IMR-90 (cell line): ENCODE results near the gene NAPSA. TPM values are rescaled to one million over a fixed set of nuclear protein-coding genes. Genes with fewer than 3 reads are reported as not detected.

Experiments used
- ATAC-seq: fragments of 200-7000 bp; cut with Tn5 transposase; 2 replicates; pipeline ENCODE4 v1.9.1; 2020; ENCODE audit warnings: low read depth, mild to moderate bottlenecking, moderate library complexity
- BruUV-seq: library from RNA; stranded (reverse); fragments of 400-500 nt; replicated peaks from 2 replicates; lab custom pipeline; 2021; lab: Mats Ljungman, UMichigan
- CTCF ChIA-PET: fragments of 300-600 bp; formaldehyde crosslinking; extraction: SDS; loops from one replicate; lab custom pipeline; 2021; ENCODE audit warnings: antibody characterized with exemption; lab: Yijun Ruan, JAX
- POLR2A ChIA-PET: fragments of 300-600 bp; sonication (Branson Sonifier 250); formaldehyde crosslinking; loops from one replicate; lab custom pipeline; 2022; ENCODE audit warnings: antibody characterized with exemption; ENCODE audit not compliant: unreplicated experiment; lab: Charles Lee
- DNase-seq: peaks from one replicate; pipeline ENCODE4 v3.0.0; 2013
- H2AFZ ChIP-seq: replicated peaks from 2 replicates; pipeline ENCODE3; 2013; ENCODE audit warnings: low read length, mild to moderate bottlenecking; ENCODE audit not compliant: poor library complexity
- H2AK5ac ChIP-seq: 2 replicates; pipeline ENCODE4 v1.6.1; 2013; ENCODE audit warnings: low read depth, low read length, inconsistent platforms
- H2AK9ac ChIP-seq: replicated peaks from 2 replicates; pipeline ENCODE3; 2013; ENCODE audit warnings: mild to moderate bottlenecking, low read depth, low read length, moderate library complexity; ENCODE audit not compliant: poor library complexity
- H2BK120ac ChIP-seq: 2 replicates; pipeline ENCODE4 v1.6.1; 2013; ENCODE audit warnings: low read depth, low read length, inconsistent platforms
- H2BK15ac ChIP-seq: 3 replicates; pipeline ENCODE4 v1.6.1; 2013; ENCODE audit warnings: low read depth, low read length, inconsistent platforms
- H2BK20ac ChIP-seq: 2 replicates; pipeline ENCODE4 v1.6.1; 2013; ENCODE audit warnings: low read depth, mild to moderate bottlenecking, inconsistent platforms, low read length, moderate library complexity
- H2BK5ac ChIP-seq: 2 replicates; pipeline ENCODE4 v1.6.1; 2013; ENCODE audit warnings: mild to moderate bottlenecking, low read depth, low read length, inconsistent platforms; ENCODE audit not compliant: poor library complexity, severe bottlenecking
- H3K14ac ChIP-seq: replicated peaks from 2 replicates; pipeline ENCODE4 v1.6.1; 2013; ENCODE audit warnings: low read depth, low read length, inconsistent platforms
- H3K18ac ChIP-seq: 2 replicates; pipeline ENCODE4 v1.6.1; 2013; ENCODE audit warnings: low read depth, low read length, control low read depth
- H3K23ac ChIP-seq: 2 replicates; pipeline ENCODE4 v1.6.1; 2013; ENCODE audit warnings: low read depth, low read length, inconsistent platforms
- H3K27ac ChIP-seq: 2 replicates; pipeline ENCODE4 v1.5.1; 2013; ENCODE audit warnings: mild to moderate bottlenecking, control low read depth, low read length; ENCODE audit not compliant: insufficient read depth
- H3K27me3 ChIP-seq: 2 replicates; pipeline ENCODE4 v1.6.1; 2013; ENCODE audit warnings: low read length; ENCODE audit not compliant: control insufficient read depth, insufficient read depth
- H3K36me3 ChIP-seq: 2 replicates; pipeline ENCODE4 v1.6.1; 2013; ENCODE audit warnings: low read length, mixed read lengths; ENCODE audit not compliant: control insufficient read depth, insufficient read depth
- H3K4ac ChIP-seq: 2 replicates; pipeline ENCODE4 v1.6.1; 2013; ENCODE audit warnings: low read depth, low read length, inconsistent platforms
- H3K4me1 ChIP-seq: 2 replicates; pipeline ENCODE4 v1.6.1; 2013; ENCODE audit warnings: low read length, mixed read lengths; ENCODE audit not compliant: control insufficient read depth, insufficient read depth
- H3K4me2 ChIP-seq: 2 replicates; pipeline ENCODE4 v1.6.1; 2013; ENCODE audit warnings: low read depth, mild to moderate bottlenecking, control low read depth, low read length, moderate library complexity
- H3K4me3 ChIP-seq: 2 replicates; pipeline ENCODE4 v1.5.1; 2013; ENCODE audit warnings: low read depth, mild to moderate bottlenecking, control low read depth, low read length, moderate library complexity; ENCODE audit not compliant: insufficient read depth
- H3K56ac ChIP-seq: 2 replicates; pipeline ENCODE4 v1.6.1; 2013; ENCODE audit warnings: low read length, inconsistent platforms; ENCODE audit not compliant: insufficient read depth; ENCODE audit errors: extremely low read depth
- H3K79me1 ChIP-seq, 2 experiments: 2 replicates each; pipeline ENCODE4 v1.6.1; 2013; ENCODE audit warnings: low read length in 2 of 2, inconsistent platforms in 1 of 2, low read depth in 1 of 2
- H3K9ac ChIP-seq: 2 replicates; pipeline ENCODE4 v1.6.1; 2013; ENCODE audit warnings: low read depth, low read length, control low read depth
- H3K9me1 ChIP-seq: 2 replicates; pipeline ENCODE4 v1.6.1; 2013; ENCODE audit warnings: low read length, inconsistent platforms; ENCODE audit not compliant: insufficient read depth
- H3K9me3 ChIP-seq: 2 replicates; pipeline ENCODE4 v1.6.1; 2013; ENCODE audit warnings: low read length; ENCODE audit not compliant: control insufficient read depth, insufficient read depth
- H4K20me1 ChIP-seq: 2 replicates; pipeline ENCODE4 v1.6.1; 2013; ENCODE audit warnings: low read length, inconsistent platforms; ENCODE audit not compliant: insufficient read depth
- H4K5ac ChIP-seq: 2 replicates; pipeline ENCODE4 v1.6.1; 2013; ENCODE audit warnings: mild to moderate bottlenecking, low read depth, low read length, control low read depth
- H4K8ac ChIP-seq, 2 experiments: 2 replicates each; pipeline ENCODE4 v1.6.1; 2013; ENCODE audit warnings: low read depth in 2 of 2, low read length in 2 of 2, control low read depth in 1 of 2, inconsistent platforms in 1 of 2
- H4K91ac ChIP-seq: 2 replicates; pipeline ENCODE4 v1.6.1; 2013; ENCODE audit warnings: low read depth, low read length, inconsistent platforms; ENCODE audit not compliant: insufficient read depth
- BHLHE40 ChIP-seq: fragments of 150-350 bp; IDR thresholded peaks from 2 replicates; pipeline ENCODE4 v1.6.1; 2016; ENCODE audit warnings: mild to moderate bottlenecking, low read depth, low read length
- CEBPB ChIP-seq: IDR thresholded peaks from 2 replicates; pipeline ENCODE4 v1.6.1; 2012; ENCODE audit warnings: low read depth, low read length, improper control_type of control experiment
- CHD1 ChIP-seq: IDR thresholded peaks from 2 replicates; pipeline ENCODE4 v1.6.1; 2012; ENCODE audit warnings: low read depth, low read length, improper control_type of control experiment
- FOS ChIP-seq: fragments of 150-350 bp; IDR thresholded peaks from 2 replicates; pipeline ENCODE4 v1.6.1; 2016; ENCODE audit warnings: low read depth, low read length
- MAFK ChIP-seq: IDR thresholded peaks from 2 replicates; pipeline ENCODE4 v1.6.1; 2012; ENCODE audit warnings: low read depth, low read length, improper control_type of control experiment
- MAZ ChIP-seq: IDR thresholded peaks from 2 replicates; pipeline ENCODE4 v1.6.1; 2012; ENCODE audit warnings: low read depth, mild to moderate bottlenecking, low read length, improper control_type of control experiment, moderate library complexity, borderline replicate concordance
- MXI1 ChIP-seq: IDR thresholded peaks from 2 replicates; pipeline ENCODE4 v1.6.1; 2012; ENCODE audit warnings: low read depth, mild to moderate bottlenecking, low read length, moderate library complexity, borderline replicate concordance
- NFE2L2 ChIP-seq: fragments of 150-350 bp; IDR thresholded peaks from 2 replicates; pipeline ENCODE4 v1.6.1; 2016; ENCODE audit warnings: low read depth, mild to moderate bottlenecking, low read length
- POLR2A ChIP-seq: IDR thresholded peaks from 2 replicates; pipeline ENCODE4 v1.6.1; 2012; ENCODE audit warnings: mild to moderate bottlenecking, low read depth, low read length
- RAD21 ChIP-seq: IDR thresholded peaks from 2 replicates; pipeline ENCODE4 v1.6.1; 2012; ENCODE audit warnings: low read length, improper control_type of control experiment
- RCOR1 ChIP-seq: IDR thresholded peaks from 2 replicates; pipeline ENCODE4 v1.6.1; 2012; ENCODE audit warnings: mild to moderate bottlenecking, low read length, improper control_type of control experiment; ENCODE audit not compliant: insufficient replicate concordance
- RFX5 ChIP-seq: IDR thresholded peaks from 2 replicates; pipeline ENCODE4 v1.8.0; 2012; ENCODE audit warnings: low read depth, mild to moderate bottlenecking, low read length, moderate library complexity
- SMC3 ChIP-seq: fragments of 150-350 bp; IDR thresholded peaks from 2 replicates; pipeline ENCODE4 v1.6.1; 2016; ENCODE audit warnings: low read depth, mild to moderate bottlenecking, antibody characterized with exemption, low read length, moderate library complexity
- WGBS, 2 experiments: methylation state at CpG; one replicate each; pipeline versions ENCODE4 v1.1.5 to v1.1.7; 2013; ENCODE audit warnings: missing lambda C conversion rate in 2 of 2; ENCODE audit not compliant: insufficient read length in 1 of 2; ENCODE audit errors: extremely low coverage in 2 of 2; 5-methylcytosine and 5-hydroxymethylcytosine counted together
- dilution Hi-C: fragments of 300-500 bp; cut with HindIII; formaldehyde crosslinking; loops from one replicate; pipeline ENCODE4 v1.14.3; 2018; ENCODE audit warnings: low sequenced_read_pairs; ENCODE audit not compliant: unreplicated experiment
- in situ Hi-C: fragments of 300-500 bp; cut with MboI; formaldehyde crosslinking; loops from 3 replicates; pipeline ENCODE4 v1.14.3; 2019; ENCODE audit warnings: low sequenced_read_pairs, inconsistent platforms, mixed read lengths
- intact Hi-C: fragments of 100-400 bp; cut with micrococcal nuclease; formaldehyde crosslinking; loops from 2 replicates; pipeline ENCODE4 v1.10.0; 2022
- polyA plus RNA-seq, 3 experiments: library from polyadenylated mRNA; depleted of rRNA; stranded (reverse); fragments of >200 nt; gene quantifications; 2 replicates each; pipeline ENCODE4 v1.2.3, GENCODE V29; 2012; ENCODE audit warnings: low replicate concordance in 1 of 3
- total RNA-seq: library from RNA; depleted of rRNA; stranded (reverse); fragments of >200 nt; gene quantifications from 2 replicates; pipeline ENCODE4 v1.2.3, GENCODE V29; 2012
- TF ChIP-seq, protein P1 (sequence below): fragments of 150-350 bp; IDR thresholded peaks from 2 replicates; pipeline ENCODE4 v1.6.1; 2017; ENCODE audit warnings: mild to moderate bottlenecking, antibody characterized with exemption, low read length, low read depth
- TF ChIP-seq, protein P2 (sequence below): fragments of 150-350 bp; IDR thresholded peaks from 2 replicates; pipeline ENCODE4 v1.6.1; 2016; ENCODE audit warnings: low read depth, mild to moderate bottlenecking, low read length, moderate library complexity, borderline replicate concordance
- TF ChIP-seq, protein P3 (sequence below): conservative IDR thresholded peaks from 2 replicates; pipeline ENCODE4 v1.5.1; 2012; ENCODE audit warnings: mild to moderate bottlenecking, low read depth, low read length, improper control_type of control experiment

Gene NAPSA
- total and polyA plus RNA-seq, 2 of the 4 experiments (the other 2 are of a cell fraction), result 0.39 TPM; not detected in 1

DNA sequence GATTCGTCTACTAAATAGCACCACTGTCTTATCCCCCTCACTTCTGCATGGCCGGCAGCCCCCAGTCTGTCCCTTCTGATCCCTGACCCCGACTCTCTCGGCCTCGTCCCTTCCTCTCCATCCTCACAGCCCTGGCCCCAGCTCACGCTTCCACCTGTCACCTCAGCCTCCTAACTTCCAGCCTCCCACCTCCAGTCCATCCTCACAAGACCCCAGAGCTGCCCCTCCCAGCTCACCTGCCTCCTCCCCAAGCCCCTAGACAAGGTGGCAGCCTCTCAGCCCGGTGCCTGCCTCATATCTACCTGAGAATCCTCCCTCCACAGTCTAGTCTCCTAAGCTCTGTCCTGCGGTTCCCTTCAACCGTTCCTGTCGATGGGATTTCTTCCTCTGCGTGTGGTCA lies 46.3 kb downstream of the NAPSA start:
- POLR2A ChIA-PET, result no interaction called here

More for the DNA sequence above, 46.3 kb downstream of the NAPSA start:
- Histone ChIP-seq H2AK9ac (no peak overlapping the region), H3K4me3 (no peak overlapping the region), H4K5ac (no peak overlapping the region), H3K27me3 (peaks cover 14% of the 10 kb centered on the region), H3K79me1 (no peaks in the 10 kb centered on the region), H3K56ac (no peak overlapping the region), H3K9ac (no peak overlapping the region), H3K9me3 (no peaks in the 10 kb centered on the region), H3K14ac (no peak overlapping the region), H4K8ac (no peak overlapping the region), H2AFZ (no peak overlapping the region), H2BK20ac (no peak overlapping the region), H4K91ac (no peak overlapping the region), H2BK120ac (no peak overlapping the region), H3K23ac (no peak overlapping the region), H2BK15ac (no peak overlapping the region), H2BK5ac (no peak overlapping the region), H2AK5ac (no peak overlapping the region), H3K9me1 (no peaks in the 10 kb centered on the region), H3K4me2 (no peak overlapping the region), H3K36me3 (no peaks in the 10 kb centered on the region), H3K4ac (no peak overlapping the region), H4K20me1 (no peaks in the 10 kb centered on the region), H3K18ac (no peak overlapping the region), H3K27ac (no peak overlapping the region), H3K4me1 (no peaks in the 10 kb centered on the region)
- ATAC-seq (no peak), DNase-seq (no peak)
- dilution Hi-C loops (no loop called here), intact Hi-C loops (no loop called here), in situ Hi-C loops (no loop called here)
- TF ChIP-seq RFX5 (no peak), RCOR1 (no peak), BHLHE40 (no peak), RAD21 (no peak), NFE2L2 (no peak), FOS (no peak), CEBPB (no peak), POLR2A (no peak), MAFK (no peak), SMC3 (no peak), MXI1 (no peak), CHD1 (no peak), MAZ (no peak)
- TF ChIP-seq, protein P1, sequence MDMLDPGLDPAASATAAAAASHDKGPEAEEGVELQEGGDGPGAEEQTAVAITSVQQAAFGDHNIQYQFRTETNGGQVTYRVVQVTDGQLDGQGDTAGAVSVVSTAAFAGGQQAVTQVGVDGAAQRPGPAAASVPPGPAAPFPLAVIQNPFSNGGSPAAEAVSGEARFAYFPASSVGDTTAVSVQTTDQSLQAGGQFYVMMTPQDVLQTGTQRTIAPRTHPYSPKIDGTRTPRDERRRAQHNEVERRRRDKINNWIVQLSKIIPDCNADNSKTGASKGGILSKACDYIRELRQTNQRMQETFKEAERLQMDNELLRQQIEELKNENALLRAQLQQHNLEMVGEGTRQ, result no peak
- TF ChIP-seq, protein P2, sequence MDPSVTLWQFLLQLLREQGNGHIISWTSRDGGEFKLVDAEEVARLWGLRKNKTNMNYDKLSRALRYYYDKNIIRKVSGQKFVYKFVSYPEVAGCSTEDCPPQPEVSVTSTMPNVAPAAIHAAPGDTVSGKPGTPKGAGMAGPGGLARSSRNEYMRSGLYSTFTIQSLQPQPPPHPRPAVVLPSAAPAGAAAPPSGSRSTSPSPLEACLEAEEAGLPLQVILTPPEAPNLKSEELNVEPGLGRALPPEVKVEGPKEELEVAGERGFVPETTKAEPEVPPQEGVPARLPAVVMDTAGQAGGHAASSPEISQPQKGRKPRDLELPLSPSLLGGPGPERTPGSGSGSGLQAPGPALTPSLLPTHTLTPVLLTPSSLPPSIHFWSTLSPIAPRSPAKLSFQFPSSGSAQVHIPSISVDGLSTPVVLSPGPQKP, result no peak
- TF ChIP-seq, protein P3, sequence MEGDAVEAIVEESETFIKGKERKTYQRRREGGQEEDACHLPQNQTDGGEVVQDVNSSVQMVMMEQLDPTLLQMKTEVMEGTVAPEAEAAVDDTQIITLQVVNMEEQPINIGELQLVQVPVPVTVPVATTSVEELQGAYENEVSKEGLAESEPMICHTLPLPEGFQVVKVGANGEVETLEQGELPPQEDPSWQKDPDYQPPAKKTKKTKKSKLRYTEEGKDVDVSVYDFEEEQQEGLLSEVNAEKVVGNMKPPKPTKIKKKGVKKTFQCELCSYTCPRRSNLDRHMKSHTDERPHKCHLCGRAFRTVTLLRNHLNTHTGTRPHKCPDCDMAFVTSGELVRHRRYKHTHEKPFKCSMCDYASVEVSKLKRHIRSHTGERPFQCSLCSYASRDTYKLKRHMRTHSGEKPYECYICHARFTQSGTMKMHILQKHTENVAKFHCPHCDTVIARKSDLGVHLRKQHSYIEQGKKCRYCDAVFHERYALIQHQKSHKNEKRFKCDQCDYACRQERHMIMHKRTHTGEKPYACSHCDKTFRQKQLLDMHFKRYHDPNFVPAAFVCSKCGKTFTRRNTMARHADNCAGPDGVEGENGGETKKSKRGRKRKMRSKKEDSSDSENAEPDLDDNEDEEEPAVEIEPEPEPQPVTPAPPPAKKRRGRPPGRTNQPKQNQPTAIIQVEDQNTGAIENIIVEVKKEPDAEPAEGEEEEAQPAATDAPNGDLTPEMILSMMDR, result no peak
- WGBS, 2 experiments, result 49% methylated on average over 9 of the region's 11 CpGs; no CpG with 5 or more reads in 1 of the 2 experiments
- CTCF ChIA-PET, result no interaction called here
- no TSS peak for BruUV-seq
